Measurements from ENCODE around the gene OSBP2.
"Not testable (repeated sequence)": the region's sequence is repeated elsewhere in the genome, so short reads cannot be mapped to it uniquely, and the experiment has no call there.

OSBP2 gene

DNA sequence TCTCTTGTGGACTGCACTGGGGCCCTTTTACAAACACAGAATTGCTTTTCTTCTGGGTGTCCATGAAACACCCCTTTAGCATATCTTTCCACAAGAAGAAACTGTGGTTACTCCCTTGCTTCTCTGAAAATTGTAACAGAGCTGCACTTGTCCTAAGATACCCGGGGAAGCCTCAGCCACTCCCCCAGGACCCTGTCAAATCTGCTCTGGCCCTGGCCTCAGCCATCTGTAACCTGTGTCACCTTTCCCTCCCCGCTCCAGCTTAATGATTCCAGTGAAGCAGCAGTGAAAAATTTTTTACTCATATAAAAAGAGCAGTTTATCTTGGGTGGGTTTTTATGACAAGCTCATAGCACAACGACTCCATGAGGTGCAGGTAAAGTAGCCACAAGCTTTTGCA, 23.6 kb upstream of the OSBP2 start:
- no CpG with 5 or more reads among the region's 3 CpGs for whole genome bisulfite sequencing (ENCODE audit: extremely low coverage, insufficient coverage, low lambda C conversion rate)

DNA sequence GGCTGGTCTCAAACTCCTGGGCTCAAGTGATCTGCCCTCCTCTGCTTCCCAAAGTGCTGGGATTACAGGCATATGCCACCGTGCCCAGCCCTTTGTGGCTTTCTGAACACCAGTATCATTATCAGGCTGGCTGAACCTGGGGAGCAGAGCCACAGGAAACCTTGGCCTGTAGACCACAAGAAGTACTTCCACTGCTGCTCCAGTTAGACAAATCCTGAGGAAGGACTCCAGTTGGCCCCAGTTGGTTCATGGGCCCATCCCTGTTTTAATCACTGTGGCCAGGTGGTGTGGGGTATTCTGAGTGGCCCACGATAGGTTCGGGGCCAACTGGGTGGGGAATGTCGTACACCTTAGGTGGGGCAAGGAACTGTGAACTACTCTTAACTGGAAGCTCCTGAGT, 21.5 kb upstream of the OSBP2 start:
- H3K18ac ChIP-seq (ENCODE audit: low read length), result no peak overlapping the region
- no peaks in the 10 kb centered on the region for H3K79me1 ChIP-seq (ENCODE audit: low read length)
- H3K4me3 ChIP-seq (ENCODE audit: low read length), result no peak overlapping the region
- H3K4me1 ChIP-seq (ENCODE audit: control insufficient read depth, low read depth, low read length), result no peaks in the 10 kb centered on the region
- H3K23ac ChIP-seq (ENCODE audit: low read length), result no peak overlapping the region
- no peak overlapping the region for H3K56ac ChIP-seq (ENCODE audit: low read length)
- no peak overlapping the region for H4K8ac ChIP-seq (ENCODE audit: low read depth, low read length)
- H3K36me3 ChIP-seq (ENCODE audit: control insufficient read depth, insufficient read depth, low read length), result no peaks in the 10 kb centered on the region
- H2BK15ac ChIP-seq (replicated peaks; ENCODE audit: low read depth), result no peak overlapping the region
- H3K27ac ChIP-seq (ENCODE audit: low read depth, low read length), result no peak overlapping the region
- no peak overlapping the region for H3K4me2 ChIP-seq (ENCODE audit: low read length)
- no peak overlapping the region for H2AK5ac ChIP-seq (ENCODE audit: low read length)
- no peak overlapping the region for H2BK120ac ChIP-seq (ENCODE audit: low read depth, low read length)
- H3K9ac ChIP-seq (ENCODE audit: low read length), result no peak overlapping the region
- no peak overlapping the region for H4K5ac ChIP-seq (ENCODE audit: low read length)
- no peak overlapping the region for H3K4ac ChIP-seq (ENCODE audit: low read depth, low read length)
- no CpG with 5 or more reads among the region's 4 CpGs for WGBS (ENCODE audit: extremely low coverage, insufficient coverage, low lambda C conversion rate)
- no peak for DNase-seq
- no peak overlapping the region for H2BK5ac ChIP-seq (ENCODE audit: low read length)
- H3K27me3 ChIP-seq (ENCODE audit: insufficient read depth, low read length, poor library complexity), result no peaks in the 10 kb centered on the region
- H3K79me2 ChIP-seq (ENCODE audit: control insufficient read depth, insufficient read depth, low read length), result no peaks in the 10 kb centered on the region

More for the DNA sequence above, 23.6 kb upstream of the OSBP2 start:
- Histone ChIP-seq H3K27me3 (ENCODE audit: insufficient read depth, low read length, poor library complexity) (no peaks in the 10 kb centered on the region), H2BK15ac (replicated peaks; ENCODE audit: low read depth) (no peak overlapping the region), H4K5ac (ENCODE audit: low read length) (no peak overlapping the region), H3K4me1 (ENCODE audit: control insufficient read depth, low read depth, low read length) (no peaks in the 10 kb centered on the region), H3K79me1 (ENCODE audit: low read length) (no peaks in the 10 kb centered on the region), H2BK5ac (ENCODE audit: low read length) (no peak overlapping the region), H3K4ac (ENCODE audit: low read depth, low read length) (no peak overlapping the region), H3K79me2 (ENCODE audit: control insufficient read depth, insufficient read depth, low read length) (no peaks in the 10 kb centered on the region), H3K9ac (ENCODE audit: low read length) (no peak overlapping the region), H3K56ac (ENCODE audit: low read length) (no peak overlapping the region), H2BK120ac (ENCODE audit: low read depth, low read length) (no peak overlapping the region), H3K36me3 (ENCODE audit: control insufficient read depth, insufficient read depth, low read length) (no peaks in the 10 kb centered on the region), H3K4me2 (ENCODE audit: low read length) (no peak overlapping the region), H3K23ac (ENCODE audit: low read length) (no peak overlapping the region), H3K18ac (ENCODE audit: low read length) (no peak overlapping the region), H3K4me3 (ENCODE audit: low read length) (no peak overlapping the region), H3K27ac (ENCODE audit: low read depth, low read length) (no peak overlapping the region), H4K8ac (ENCODE audit: low read depth, low read length) (no peak overlapping the region), H2AK5ac (ENCODE audit: low read length) (no peak overlapping the region)
- DNase-seq, result no peak

GRCh38 chr22:30674482-30674881, 20.2 kb upstream of the OSBP2 start:
- Histone ChIP-seq H3K27ac (ENCODE audit: low read depth, low read length) (no peak overlapping the region), H3K79me1 (ENCODE audit: low read length) (no peaks in the 10 kb centered on the region), H3K4ac (ENCODE audit: low read depth, low read length) (no peak overlapping the region), H2AK5ac (ENCODE audit: low read length) (no peak overlapping the region), H4K8ac (ENCODE audit: low read depth, low read length) (no peak overlapping the region), H3K36me3 (ENCODE audit: control insufficient read depth, insufficient read depth, low read length) (no peaks in the 10 kb centered on the region), H2BK5ac (ENCODE audit: low read length) (no peak overlapping the region), H4K5ac (ENCODE audit: low read length) (no peak overlapping the region), H3K27me3 (ENCODE audit: insufficient read depth, low read length, poor library complexity) (no peaks in the 10 kb centered on the region), H2BK15ac (replicated peaks; ENCODE audit: low read depth) (no peak overlapping the region), H3K18ac (ENCODE audit: low read length) (no peak overlapping the region), H3K9ac (ENCODE audit: low read length) (no peak overlapping the region), H2BK120ac (ENCODE audit: low read depth, low read length) (no peak overlapping the region), H3K56ac (ENCODE audit: low read length) (no peak overlapping the region), H3K4me2 (ENCODE audit: low read length) (no peak overlapping the region), H3K4me1 (ENCODE audit: control insufficient read depth, low read depth, low read length) (no peaks in the 10 kb centered on the region), H3K23ac (ENCODE audit: low read length) (no peak overlapping the region), H3K4me3 (ENCODE audit: low read length) (no peak overlapping the region), H3K79me2 (ENCODE audit: control insufficient read depth, insufficient read depth, low read length) (no peaks in the 10 kb centered on the region)
- no peak for DNase-seq
- WGBS (ENCODE audit: extremely low coverage, insufficient coverage, low lambda C conversion rate), result no CpG with 5 or more reads among the region's 6 CpGs

DNA sequence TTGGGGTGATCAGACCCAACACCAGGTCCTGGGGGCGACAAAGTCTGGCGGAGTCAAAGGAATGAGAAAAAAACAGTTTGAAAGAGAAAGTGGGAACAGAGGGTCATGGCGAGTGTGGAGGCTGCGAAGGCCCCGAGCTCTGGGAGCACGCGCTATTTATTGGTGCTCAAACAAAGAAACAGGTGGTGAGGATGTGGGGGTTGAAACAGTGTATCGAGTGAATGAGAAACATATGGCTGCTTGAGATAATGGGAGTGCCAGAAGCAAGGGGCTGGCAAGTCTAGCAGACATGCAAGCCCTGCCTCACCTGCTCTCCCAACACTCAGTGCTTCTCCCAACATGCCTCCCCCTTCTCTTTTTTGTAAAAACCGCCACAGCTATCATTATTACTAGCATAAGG, 19.2 kb upstream of the OSBP2 start:
- Histone ChIP-seq H3K23ac (ENCODE audit: low read length) (no peak overlapping the region), H2AK5ac (ENCODE audit: low read length) (no peak overlapping the region), H3K4me3 (ENCODE audit: low read length) (no peak overlapping the region), H4K5ac (ENCODE audit: low read length) (no peak overlapping the region), H4K8ac (ENCODE audit: low read depth, low read length) (no peak overlapping the region), H3K27me3 (ENCODE audit: insufficient read depth, low read length, poor library complexity) (no peaks in the 10 kb centered on the region), H3K4me1 (ENCODE audit: control insufficient read depth, low read depth, low read length) (no peaks in the 10 kb centered on the region), H3K56ac (ENCODE audit: low read length) (no peak overlapping the region), H2BK15ac (replicated peaks; ENCODE audit: low read depth) (no peak overlapping the region), H3K79me1 (ENCODE audit: low read length) (no peaks in the 10 kb centered on the region), H3K36me3 (ENCODE audit: control insufficient read depth, insufficient read depth, low read length) (no peaks in the 10 kb centered on the region), H3K4me2 (ENCODE audit: low read length) (no peak overlapping the region), H3K27ac (ENCODE audit: low read depth, low read length) (no peak overlapping the region), H2BK5ac (ENCODE audit: low read length) (no peak overlapping the region), H3K9ac (ENCODE audit: low read length) (no peak overlapping the region), H3K18ac (ENCODE audit: low read length) (no peak overlapping the region), H3K4ac (ENCODE audit: low read depth, low read length) (no peak overlapping the region), H3K79me2 (ENCODE audit: control insufficient read depth, insufficient read depth, low read length) (no peaks in the 10 kb centered on the region), H2BK120ac (ENCODE audit: low read depth, low read length) (no peak overlapping the region)
- WGBS (ENCODE audit: extremely low coverage, insufficient coverage, low lambda C conversion rate), result no CpG with 5 or more reads among the region's 9 CpGs
- DNase-seq, result no peak

DNA sequence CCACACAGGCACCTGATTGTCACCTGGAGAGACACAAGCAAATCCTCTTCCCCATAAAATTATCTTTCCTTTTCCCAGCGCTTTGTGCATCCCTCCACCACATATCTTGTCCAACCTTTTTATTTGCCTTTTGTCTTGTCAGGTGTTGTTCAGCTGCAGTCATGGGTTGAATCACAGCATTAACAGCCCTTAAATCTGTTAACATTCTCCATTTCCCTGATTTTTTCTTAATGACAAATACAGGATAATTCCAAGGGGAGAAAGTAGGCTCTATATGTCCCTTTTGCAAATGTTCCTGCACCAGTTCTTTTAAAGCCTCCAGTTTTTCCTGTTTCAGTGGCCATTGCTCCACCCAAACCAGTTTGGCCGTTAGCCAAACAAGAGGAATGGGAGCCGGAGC, 18.1 kb upstream of the OSBP2 start:
- H3K9ac ChIP-seq (ENCODE audit: low read length); H3K18ac ChIP-seq (ENCODE audit: low read length); H3K79me1 ChIP-seq (ENCODE audit: low read length); H3K23ac ChIP-seq (ENCODE audit: low read length); H3K27ac ChIP-seq (ENCODE audit: low read depth, low read length); H2BK15ac ChIP-seq (replicated peaks; ENCODE audit: low read depth); H4K8ac ChIP-seq (ENCODE audit: low read depth, low read length); H3K79me2 ChIP-seq (ENCODE audit: control insufficient read depth, insufficient read depth, low read length); H3K4me2 ChIP-seq (ENCODE audit: low read length); H4K5ac ChIP-seq (ENCODE audit: low read length); DNase-seq; H2BK120ac ChIP-seq (ENCODE audit: low read depth, low read length); H3K4me1 ChIP-seq (ENCODE audit: control insufficient read depth, low read depth, low read length); H3K56ac ChIP-seq (ENCODE audit: low read length); H3K4ac ChIP-seq (ENCODE audit: low read depth, low read length); H3K36me3 ChIP-seq (ENCODE audit: control insufficient read depth, insufficient read depth, low read length); H3K4me3 ChIP-seq (ENCODE audit: low read length); H2BK5ac ChIP-seq (ENCODE audit: low read length); H3K27me3 ChIP-seq (ENCODE audit: insufficient read depth, low read length, poor library complexity); H2AK5ac ChIP-seq (ENCODE audit: low read length): not testable (repeated sequence)
- no CpG with 5 or more reads among the region's 3 CpGs for WGBS (ENCODE audit: extremely low coverage, insufficient coverage, low lambda C conversion rate)

DNA sequence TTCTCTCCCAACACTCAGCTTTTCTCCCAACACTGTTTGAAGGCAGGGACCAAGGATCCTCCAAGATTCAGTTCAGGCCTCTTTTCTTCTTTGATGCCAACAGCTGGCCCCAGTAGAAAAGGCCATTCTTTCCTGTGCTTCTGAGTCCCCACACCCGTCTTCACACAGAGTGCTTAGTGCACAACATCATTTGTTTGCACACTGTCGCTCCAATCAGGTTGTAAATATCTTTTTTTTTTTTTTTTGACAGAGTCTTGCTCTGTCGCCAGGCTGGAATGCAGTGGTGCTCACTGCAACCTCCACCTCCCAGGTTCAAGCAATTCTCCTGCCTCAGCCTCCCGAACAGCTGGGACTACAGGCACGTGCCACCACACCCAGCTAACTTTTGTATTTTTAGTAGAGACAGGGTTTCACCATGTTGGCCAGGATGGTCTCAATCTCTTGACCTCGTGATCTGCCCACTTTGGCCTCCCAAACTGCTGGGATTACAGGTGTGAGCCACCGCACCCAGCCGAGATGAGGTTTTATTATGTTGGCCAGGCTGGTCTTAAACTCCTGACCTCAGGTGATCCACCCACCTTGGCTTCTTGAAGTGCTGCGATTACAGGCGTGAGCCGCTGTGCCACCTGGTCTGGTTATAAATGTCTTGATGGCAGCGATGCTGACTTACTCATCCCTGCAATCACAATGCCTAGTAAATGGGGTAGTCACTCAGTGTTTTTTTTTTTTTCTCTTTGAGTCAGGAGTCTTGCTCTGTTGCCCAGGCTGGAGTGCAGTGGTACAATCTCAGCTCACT, 14.6 kb upstream of the OSBP2 start:
- not testable (repeated sequence) for H2BK15ac ChIP-seq (replicated peaks; ENCODE audit: low read depth); H3K56ac ChIP-seq (ENCODE audit: low read length); H4K5ac ChIP-seq (ENCODE audit: low read length); H3K4me3 ChIP-seq (ENCODE audit: low read length); H3K27me3 ChIP-seq (ENCODE audit: insufficient read depth, low read length, poor library complexity); H3K4me1 ChIP-seq (ENCODE audit: control insufficient read depth, low read depth, low read length); H3K79me2 ChIP-seq (ENCODE audit: control insufficient read depth, insufficient read depth, low read length); H3K9ac ChIP-seq (ENCODE audit: low read length); H4K8ac ChIP-seq (ENCODE audit: low read depth, low read length); H2BK120ac ChIP-seq (ENCODE audit: low read depth, low read length); H3K4ac ChIP-seq (ENCODE audit: low read depth, low read length); H2BK5ac ChIP-seq (ENCODE audit: low read length); H3K79me1 ChIP-seq (ENCODE audit: low read length); H3K36me3 ChIP-seq (ENCODE audit: control insufficient read depth, insufficient read depth, low read length); H3K4me2 ChIP-seq (ENCODE audit: low read length); DNase-seq; H2AK5ac ChIP-seq (ENCODE audit: low read length); H3K23ac ChIP-seq (ENCODE audit: low read length); H3K18ac ChIP-seq (ENCODE audit: low read length); H3K27ac ChIP-seq (ENCODE audit: low read depth, low read length)
- no CpG with 5 or more reads among the region's 12 CpGs for WGBS (ENCODE audit: extremely low coverage, insufficient coverage, low lambda C conversion rate)

Data from mesendoderm (in vitro differentiated cells).